HEK293 (cell line): ENCODE data around the gene PCSK6.

Experiments used
- CTCF ChIA-PET: fragments of 350-600 bp; formaldehyde crosslinking; extraction: SDS; loops from one replicate; lab custom pipeline; 2021; ENCODE audit warnings: antibody characterized with exemption; lab: Yijun Ruan, JAX
- POLR2A ChIA-PET: fragments of 300-600 bp; formaldehyde crosslinking; extraction: SDS; loops from one replicate; lab custom pipeline; 2020; ENCODE audit warnings: antibody characterized with exemption, inconsistent platforms; lab: Yijun Ruan, JAX
- H3K27ac ChIP-seq: fragments of 200-500 bp; sonication (Bioruptor generic); 2 replicates; pipeline ENCODE4 v1.5.1; 2014; ENCODE audit warnings: low read depth, low read length, control low read depth, inconsistent platforms; ENCODE audit errors: extremely low read depth
- H3K36me3 ChIP-seq, 2 experiments: fragments of 200-500 bp in 1 of 2; sonication (Bioruptor generic) in 1 of 2; 1 replicate in 1 of 2; 2 replicates in 1 of 2; pipeline ENCODE4 v1.5.1; 2014 to 2017; ENCODE audit warnings: inconsistent platforms in 2 of 2, low read length in 2 of 2; ENCODE audit not compliant: control insufficient read depth in 2 of 2, insufficient read depth in 1 of 2
- H3K4me1 ChIP-seq: fragments of 200-500 bp; sonication (Bioruptor generic); 2 replicates; pipeline ENCODE4 v1.5.1; 2014; ENCODE audit warnings: mild to moderate bottlenecking, low read length, inconsistent platforms; ENCODE audit not compliant: control insufficient read depth, insufficient read depth
- H3K4me3 ChIP-seq: 2 replicates; pipeline ENCODE4 v1.5.1; 2011; ENCODE audit warnings: low read depth, mild to moderate bottlenecking, control low read depth, low read length, moderate library complexity
- H3K9me3 ChIP-seq: fragments of 200-500 bp; sonication (Bioruptor generic); 2 replicates; pipeline ENCODE4 v1.5.1; 2014; ENCODE audit warnings: low read depth, low read length, inconsistent platforms; ENCODE audit not compliant: control insufficient read depth, insufficient read depth
- BCL11A ChIP-seq: fragments of 450-650 bp; formaldehyde crosslinking; IDR thresholded peaks from 2 replicates; pipeline ENCODE4 v1.5.1; 2016; ENCODE audit warnings: low read depth, missing biosample characterization, missing genetic modification characterization
- KLF16 ChIP-seq: fragments of 450-650 bp; formaldehyde crosslinking; IDR thresholded peaks from 2 replicates; pipeline ENCODE4 v1.5.1; 2017; ENCODE audit warnings: missing biosample characterization, missing genetic modification characterization
- KLF9 ChIP-seq: fragments of 450-650 bp; formaldehyde crosslinking; IDR thresholded peaks from 2 replicates; pipeline ENCODE4 v1.5.1; 2016; ENCODE audit warnings: missing biosample characterization, missing genetic modification characterization, low read depth
- SP3 ChIP-seq: fragments of 450-650 bp; formaldehyde crosslinking; IDR thresholded peaks from 2 replicates; pipeline ENCODE4 v1.5.1; 2016; ENCODE audit warnings: missing biosample characterization, missing genetic modification characterization
- ZNF248 ChIP-seq: fragments of 450-650 bp; formaldehyde crosslinking; IDR thresholded peaks from 2 replicates; pipeline ENCODE4 v1.5.1; 2017; ENCODE audit warnings: missing biosample characterization, missing genetic modification characterization
- ZNF292 ChIP-seq: fragments of 450-650 bp; formaldehyde crosslinking; IDR thresholded peaks from 2 replicates; pipeline ENCODE4 v1.5.1; 2016; ENCODE audit warnings: low read depth, missing biosample characterization, missing genetic modification characterization, borderline replicate concordance
- ZNF366 ChIP-seq: fragments of 450-650 bp; formaldehyde crosslinking; conservative IDR thresholded peaks from 2 replicates; pipeline ENCODE4 v1.5.1; 2016; ENCODE audit warnings: missing biosample characterization, missing genetic modification characterization
- ZNF404 ChIP-seq: fragments of 450-650 bp; formaldehyde crosslinking; IDR thresholded peaks from 2 replicates; pipeline ENCODE4 v1.5.1; 2017; ENCODE audit warnings: missing biosample characterization, missing genetic modification characterization
- ZNF501 ChIP-seq: fragments of 450-650 bp; formaldehyde crosslinking; IDR thresholded peaks from 2 replicates; pipeline ENCODE4 v1.5.1; 2016; ENCODE audit warnings: missing biosample characterization, missing genetic modification characterization
- ZNF544 ChIP-seq: fragments of 450-650 bp; formaldehyde crosslinking; IDR thresholded peaks from 2 replicates; pipeline ENCODE4 v1.5.0; 2017; ENCODE audit warnings: missing biosample characterization, missing genetic modification characterization
- ZNF76 ChIP-seq: fragments of 450-650 bp; formaldehyde crosslinking; IDR thresholded peaks from 2 replicates; pipeline ENCODE4; 2016; ENCODE audit warnings: low read depth, missing biosample characterization, missing genetic modification characterization, borderline replicate concordance
- ZSCAN16 ChIP-seq: fragments of 450-650 bp; formaldehyde crosslinking; IDR thresholded peaks from 2 replicates; pipeline ENCODE4 v1.5.1; 2016; ENCODE audit warnings: missing biosample characterization, missing genetic modification characterization
- TF ChIP-seq, protein P1 (sequence below): fragments of 450-650 bp; IDR thresholded peaks from 2 replicates; pipeline ENCODE4 v1.5.1; 2018; ENCODE audit warnings: missing biosample characterization, missing genetic modification characterization
- TF ChIP-seq, protein P2 (sequence below): IDR thresholded peaks from 2 replicates; pipeline ENCODE4 v1.6.1; 2011; ENCODE audit warnings: mild to moderate bottlenecking, low read depth, low read length, borderline replicate concordance
- TF ChIP-seq, protein P3 (sequence below): fragments of 450-650 bp; formaldehyde crosslinking; IDR thresholded peaks from 2 replicates; pipeline ENCODE4 v1.5.1; 2016; ENCODE audit warnings: missing biosample characterization, missing genetic modification characterization, borderline replicate concordance
- TF ChIP-seq, protein P4 (sequence below): fragments of 450-650 bp; formaldehyde crosslinking; IDR thresholded peaks from 2 replicates; pipeline ENCODE4 v1.5.1; 2017; ENCODE audit warnings: missing biosample characterization, missing genetic modification characterization
- TF ChIP-seq, protein P5 (sequence below): sonication (generic); formaldehyde crosslinking; IDR thresholded peaks from 2 replicates; pipeline ENCODE4 v1.8.1; 2022; ENCODE audit warnings: mild to moderate bottlenecking, moderate library complexity, missing genetic modification reagents

The PCSK6 gene

DNA sequence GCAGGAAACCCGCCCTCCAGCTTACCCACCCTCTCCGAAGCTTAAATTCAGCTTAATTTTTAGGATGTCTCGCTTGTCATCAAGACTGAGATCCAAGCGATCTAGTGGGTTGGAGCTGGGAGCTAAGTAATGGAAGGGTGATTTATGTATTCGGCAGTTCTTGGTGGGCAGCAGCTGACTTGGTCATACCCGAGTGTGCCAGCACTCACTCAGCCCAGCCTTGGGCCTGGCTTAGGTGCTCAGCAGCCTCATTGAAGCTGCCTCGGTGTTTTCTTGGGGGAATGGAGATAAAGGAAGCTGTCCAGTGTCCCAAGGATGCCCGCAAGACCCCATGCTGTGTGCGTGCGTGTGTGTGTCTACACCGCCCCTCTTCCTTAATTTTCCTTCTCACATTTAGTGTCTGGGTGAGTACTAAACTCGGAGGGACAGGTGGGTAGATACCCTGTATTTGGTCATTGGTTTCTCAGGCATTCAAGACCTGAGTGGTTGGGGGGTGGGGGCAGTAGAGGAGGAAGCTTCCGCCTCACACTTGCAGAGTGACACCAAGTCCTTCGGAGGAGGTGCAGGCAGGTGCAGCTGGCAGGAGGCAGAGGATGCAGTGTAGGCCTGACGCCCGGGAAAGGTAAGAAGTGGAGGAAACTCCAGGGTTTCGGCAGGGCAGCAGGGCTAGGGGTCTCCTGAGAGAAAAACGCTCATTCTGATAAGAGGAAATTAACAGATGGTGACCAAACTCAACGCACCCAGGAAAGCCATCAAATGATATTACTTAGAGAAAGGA is 92.8 kb downstream of the PCSK6 start (continued):
- TF ChIP-seq, protein P1, sequence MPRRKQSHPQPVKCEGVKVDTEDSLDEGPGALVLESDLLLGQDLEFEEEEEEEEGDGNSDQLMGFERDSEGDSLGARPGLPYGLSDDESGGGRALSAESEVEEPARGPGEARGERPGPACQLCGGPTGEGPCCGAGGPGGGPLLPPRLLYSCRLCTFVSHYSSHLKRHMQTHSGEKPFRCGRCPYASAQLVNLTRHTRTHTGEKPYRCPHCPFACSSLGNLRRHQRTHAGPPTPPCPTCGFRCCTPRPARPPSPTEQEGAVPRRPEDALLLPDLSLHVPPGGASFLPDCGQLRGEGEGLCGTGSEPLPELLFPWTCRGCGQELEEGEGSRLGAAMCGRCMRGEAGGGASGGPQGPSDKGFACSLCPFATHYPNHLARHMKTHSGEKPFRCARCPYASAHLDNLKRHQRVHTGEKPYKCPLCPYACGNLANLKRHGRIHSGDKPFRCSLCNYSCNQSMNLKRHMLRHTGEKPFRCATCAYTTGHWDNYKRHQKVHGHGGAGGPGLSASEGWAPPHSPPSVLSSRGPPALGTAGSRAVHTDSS (tag by site-specific recombination): no peak
- TF ChIP-seq ZNF76 (tag by site-specific recombination) (no peak), SP3 (no peak)
- TF ChIP-seq, protein P2, sequence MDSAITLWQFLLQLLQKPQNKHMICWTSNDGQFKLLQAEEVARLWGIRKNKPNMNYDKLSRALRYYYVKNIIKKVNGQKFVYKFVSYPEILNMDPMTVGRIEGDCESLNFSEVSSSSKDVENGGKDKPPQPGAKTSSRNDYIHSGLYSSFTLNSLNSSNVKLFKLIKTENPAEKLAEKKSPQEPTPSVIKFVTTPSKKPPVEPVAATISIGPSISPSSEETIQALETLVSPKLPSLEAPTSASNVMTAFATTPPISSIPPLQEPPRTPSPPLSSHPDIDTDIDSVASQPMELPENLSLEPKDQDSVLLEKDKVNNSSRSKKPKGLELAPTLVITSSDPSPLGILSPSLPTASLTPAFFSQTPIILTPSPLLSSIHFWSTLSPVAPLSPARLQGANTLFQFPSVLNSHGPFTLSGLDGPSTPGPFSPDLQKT: no peak

DNA sequence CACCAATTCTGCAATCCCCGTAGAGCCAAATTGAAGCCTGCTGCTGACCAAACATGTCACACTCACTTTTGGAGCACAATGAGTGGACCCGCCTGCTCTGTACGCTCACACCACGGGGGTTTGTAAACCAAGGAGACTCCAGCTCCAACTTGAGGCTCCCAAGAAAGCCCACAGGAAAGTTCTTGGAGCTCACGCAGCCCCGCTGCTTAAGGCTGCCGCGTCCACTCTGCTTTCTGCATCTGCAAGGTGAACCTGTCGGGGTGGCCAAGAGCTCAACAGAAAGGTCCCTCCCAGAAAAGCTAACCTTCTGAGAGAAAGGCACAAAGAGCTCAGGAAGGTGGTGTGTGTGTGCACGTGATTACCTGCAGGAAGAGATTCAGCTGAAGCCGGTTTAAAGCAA is 94.9 kb downstream of the PCSK6 start:
- Histone ChIP-seq H3K27ac (no peak overlapping the region), H3K36me3 (peaks cover 9 to 65% of the 10 kb centered on the region in 2 experiments; a peak in 1 of 3 replicates), H3K9me3 (no peaks in the 10 kb centered on the region), H3K4me1 (no peaks in the 10 kb centered on the region), H3K4me3 (no peak overlapping the region)
- TF ChIP-seq ZNF292: no peak
- TF ChIP-seq KLF9: no peak
- no peak for TF ChIP-seq ZSCAN16
- no peak for TF ChIP-seq ZNF544 (tag by site-specific recombination)
- no peak for TF ChIP-seq BCL11A (tag by site-specific recombination)
- TF ChIP-seq KLF16: no peak
- TF ChIP-seq, protein P3, sequence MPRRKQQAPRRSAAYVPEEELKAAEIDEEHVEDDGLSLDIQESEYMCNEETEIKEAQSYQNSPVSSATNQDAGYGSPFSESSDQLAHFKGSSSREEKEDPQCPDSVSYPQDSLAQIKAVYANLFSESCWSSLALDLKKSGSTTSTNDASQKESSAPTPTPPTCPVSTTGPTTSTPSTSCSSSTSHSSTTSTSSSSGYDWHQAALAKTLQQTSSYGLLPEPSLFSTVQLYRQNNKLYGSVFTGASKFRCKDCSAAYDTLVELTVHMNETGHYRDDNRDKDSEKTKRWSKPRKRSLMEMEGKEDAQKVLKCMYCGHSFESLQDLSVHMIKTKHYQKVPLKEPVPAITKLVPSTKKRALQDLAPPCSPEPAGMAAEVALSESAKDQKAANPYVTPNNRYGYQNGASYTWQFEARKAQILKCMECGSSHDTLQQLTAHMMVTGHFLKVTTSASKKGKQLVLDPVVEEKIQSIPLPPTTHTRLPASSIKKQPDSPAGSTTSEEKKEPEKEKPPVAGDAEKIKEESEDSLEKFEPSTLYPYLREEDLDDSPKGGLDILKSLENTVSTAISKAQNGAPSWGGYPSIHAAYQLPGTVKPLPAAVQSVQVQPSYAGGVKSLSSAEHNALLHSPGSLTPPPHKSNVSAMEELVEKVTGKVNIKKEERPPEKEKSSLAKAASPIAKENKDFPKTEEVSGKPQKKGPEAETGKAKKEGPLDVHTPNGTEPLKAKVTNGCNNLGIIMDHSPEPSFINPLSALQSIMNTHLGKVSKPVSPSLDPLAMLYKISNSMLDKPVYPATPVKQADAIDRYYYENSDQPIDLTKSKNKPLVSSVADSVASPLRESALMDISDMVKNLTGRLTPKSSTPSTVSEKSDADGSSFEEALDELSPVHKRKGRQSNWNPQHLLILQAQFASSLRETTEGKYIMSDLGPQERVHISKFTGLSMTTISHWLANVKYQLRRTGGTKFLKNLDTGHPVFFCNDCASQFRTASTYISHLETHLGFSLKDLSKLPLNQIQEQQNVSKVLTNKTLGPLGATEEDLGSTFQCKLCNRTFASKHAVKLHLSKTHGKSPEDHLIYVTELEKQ (tag by site-specific recombination): no peak
- TF ChIP-seq, protein P4, sequence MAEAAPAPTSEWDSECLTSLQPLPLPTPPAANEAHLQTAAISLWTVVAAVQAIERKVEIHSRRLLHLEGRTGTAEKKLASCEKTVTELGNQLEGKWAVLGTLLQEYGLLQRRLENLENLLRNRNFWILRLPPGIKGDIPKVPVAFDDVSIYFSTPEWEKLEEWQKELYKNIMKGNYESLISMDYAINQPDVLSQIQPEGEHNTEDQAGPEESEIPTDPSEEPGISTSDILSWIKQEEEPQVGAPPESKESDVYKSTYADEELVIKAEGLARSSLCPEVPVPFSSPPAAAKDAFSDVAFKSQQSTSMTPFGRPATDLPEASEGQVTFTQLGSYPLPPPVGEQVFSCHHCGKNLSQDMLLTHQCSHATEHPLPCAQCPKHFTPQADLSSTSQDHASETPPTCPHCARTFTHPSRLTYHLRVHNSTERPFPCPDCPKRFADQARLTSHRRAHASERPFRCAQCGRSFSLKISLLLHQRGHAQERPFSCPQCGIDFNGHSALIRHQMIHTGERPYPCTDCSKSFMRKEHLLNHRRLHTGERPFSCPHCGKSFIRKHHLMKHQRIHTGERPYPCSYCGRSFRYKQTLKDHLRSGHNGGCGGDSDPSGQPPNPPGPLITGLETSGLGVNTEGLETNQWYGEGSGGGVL (tag by site-specific recombination): no peak
- no peak for TF ChIP-seq ZNF501 (tag by site-specific recombination)
- TF ChIP-seq, protein P2: no peak
- TF ChIP-seq ZNF248 (tag by site-specific recombination): no peak
- TF ChIP-seq ZNF366: no peak
- no peak for TF ChIP-seq ZNF404
- TF ChIP-seq, protein P5, sequence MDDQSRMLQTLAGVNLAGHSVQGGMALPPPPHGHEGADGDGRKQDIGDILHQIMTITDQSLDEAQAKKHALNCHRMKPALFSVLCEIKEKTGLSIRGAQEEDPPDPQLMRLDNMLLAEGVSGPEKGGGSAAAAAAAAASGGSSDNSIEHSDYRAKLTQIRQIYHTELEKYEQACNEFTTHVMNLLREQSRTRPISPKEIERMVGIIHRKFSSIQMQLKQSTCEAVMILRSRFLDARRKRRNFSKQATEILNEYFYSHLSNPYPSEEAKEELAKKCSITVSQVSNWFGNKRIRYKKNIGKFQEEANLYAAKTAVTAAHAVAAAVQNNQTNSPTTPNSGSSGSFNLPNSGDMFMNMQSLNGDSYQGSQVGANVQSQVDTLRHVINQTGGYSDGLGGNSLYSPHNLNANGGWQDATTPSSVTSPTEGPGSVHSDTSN: no peak
- ChIA-PET CTCF (interaction anchor here (0.6 kb wide), 1 partner anchor 118 kb away, joined by 3 read pairs; no protein-coding TSS in a partner anchor), POLR2A (no interaction called here)
